Measurements from ENCODE around the gene PTH2. TPM values are rescaled to one million over a fixed set of nuclear protein-coding genes. Genes with fewer than 3 reads are reported as not detected.

PTH2 gene
- total and polyA plus RNA-seq, 2 of the 8 experiments (the other 6 are each of a cell fraction or from before 2014, with no cell fraction given) = not detected

GRCh38 chr19:49422407-49423070, 702 bp downstream of the PTH2 start (continued):
- TF ChIP-seq KDM1A (IDR thresholded peaks at IDR 0.05; ENCODE audit: borderline replicate concordance, low read length) (peak; percentile 61), POU5F1 (IDR thresholded peaks at IDR 0.05; ENCODE audit: low read depth, low read length) (no peak), MAX (IDR thresholded peaks at IDR 0.05) (peak; percentile 68), SAP30 (IDR thresholded peaks at IDR 0.05; ENCODE audit: insufficient read depth, insufficient replicate concordance, low read length) (no peak), CHD7 (IDR thresholded peaks at IDR 0.05; ENCODE audit: insufficient replicate concordance, low read length) (no peak), CHD1 (IDR thresholded peaks at IDR 0.05; ENCODE audit: low read depth, low read length) (no peak), RAD21 (IDR thresholded peaks at IDR 0.05 in 1 of 2, conservative IDR thresholded peaks at IDR 0.05 in 1 of 2; ENCODE audit: low read depth in 2 of 2, low read length in 2 of 2) (peak; percentile 45 to 65), SRF (IDR thresholded peaks at IDR 0.05; ENCODE audit: low read depth, low read length) (no peak), KDM4A (IDR thresholded peaks at IDR 0.05; ENCODE audit: low read depth, low read length, severe bottlenecking) (peak; percentile 93)
